GM13976 (cell line): Measurements from ENCODE around the gene TUBA1C.
"Not testable (repeated sequence)": the region's sequence is repeated elsewhere in the genome, so short reads cannot be mapped to it uniquely, and the experiment has no call there.

Source experiments
- DNase-seq: peaks from one replicate; pipeline ENCODE4 v3.0.0; 2012; ENCODE audit warnings: low spot score
- in situ Hi-C: fragments of 300-500 bp; cut with MboI; formaldehyde crosslinking; loops from one replicate; pipeline ENCODE4 v1.12.0; 2022; ENCODE audit warnings: low sequenced_read_pairs, mixed read lengths, inconsistent platforms; ENCODE audit not compliant: unreplicated experiment
- TF ChIP-seq, protein P1 (sequence below): IDR thresholded peaks from 2 replicates; pipeline ENCODE4 v1.5.1; 2012; ENCODE audit warnings: borderline replicate concordance, mild to moderate bottlenecking; ENCODE audit not compliant: insufficient read depth; ENCODE audit errors: extremely low read depth, missing control alignments, control extremely low read depth

TUBA1C gene

DNA sequence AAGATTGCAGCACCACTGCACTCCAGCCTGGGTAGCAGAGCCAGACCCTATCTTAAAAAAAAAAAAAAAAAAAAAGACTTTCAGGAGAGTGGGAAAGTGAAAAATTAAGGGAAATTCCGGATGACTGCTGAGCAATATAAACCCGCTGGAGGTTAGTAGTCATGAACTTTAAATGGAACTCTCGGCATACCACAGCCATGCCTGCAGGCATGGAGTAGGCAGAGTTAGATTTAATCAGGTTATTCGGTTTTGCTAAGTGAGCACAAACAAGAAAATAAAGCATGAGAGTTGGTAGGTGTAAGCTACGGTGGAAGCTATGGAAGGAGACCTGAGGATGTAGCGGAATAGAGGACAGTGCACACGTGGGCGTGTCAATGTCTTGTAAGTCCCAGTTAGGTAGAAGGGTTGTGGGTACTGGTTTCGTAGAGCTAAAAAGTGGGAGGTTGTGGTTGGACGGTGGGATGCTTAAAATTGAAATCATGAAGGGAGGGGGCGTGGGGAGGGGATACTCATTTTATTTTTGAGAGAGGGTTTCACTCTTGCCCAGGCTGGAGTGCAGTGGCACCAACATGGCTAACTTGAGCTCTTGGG, 11.8 kb upstream of the TUBA1C start:
- TF ChIP-seq, protein P1, sequence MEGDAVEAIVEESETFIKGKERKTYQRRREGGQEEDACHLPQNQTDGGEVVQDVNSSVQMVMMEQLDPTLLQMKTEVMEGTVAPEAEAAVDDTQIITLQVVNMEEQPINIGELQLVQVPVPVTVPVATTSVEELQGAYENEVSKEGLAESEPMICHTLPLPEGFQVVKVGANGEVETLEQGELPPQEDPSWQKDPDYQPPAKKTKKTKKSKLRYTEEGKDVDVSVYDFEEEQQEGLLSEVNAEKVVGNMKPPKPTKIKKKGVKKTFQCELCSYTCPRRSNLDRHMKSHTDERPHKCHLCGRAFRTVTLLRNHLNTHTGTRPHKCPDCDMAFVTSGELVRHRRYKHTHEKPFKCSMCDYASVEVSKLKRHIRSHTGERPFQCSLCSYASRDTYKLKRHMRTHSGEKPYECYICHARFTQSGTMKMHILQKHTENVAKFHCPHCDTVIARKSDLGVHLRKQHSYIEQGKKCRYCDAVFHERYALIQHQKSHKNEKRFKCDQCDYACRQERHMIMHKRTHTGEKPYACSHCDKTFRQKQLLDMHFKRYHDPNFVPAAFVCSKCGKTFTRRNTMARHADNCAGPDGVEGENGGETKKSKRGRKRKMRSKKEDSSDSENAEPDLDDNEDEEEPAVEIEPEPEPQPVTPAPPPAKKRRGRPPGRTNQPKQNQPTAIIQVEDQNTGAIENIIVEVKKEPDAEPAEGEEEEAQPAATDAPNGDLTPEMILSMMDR: no peak
- in situ Hi-C loops: no loop called here
- no peak for DNase-seq

- DNase-seq, in situ Hi-C loops: not testable (repeated sequence)
Observed at GRCh38 chr12:49255456-49255855, 9.4 kb upstream of the TUBA1C start.

GRCh38 chr12:49255857-49256637, 8.8 kb upstream of the TUBA1C start:
- in situ Hi-C loops: no loop called here
- no peak for DNase-seq
- TF ChIP-seq, protein P1: no peak

DNA sequence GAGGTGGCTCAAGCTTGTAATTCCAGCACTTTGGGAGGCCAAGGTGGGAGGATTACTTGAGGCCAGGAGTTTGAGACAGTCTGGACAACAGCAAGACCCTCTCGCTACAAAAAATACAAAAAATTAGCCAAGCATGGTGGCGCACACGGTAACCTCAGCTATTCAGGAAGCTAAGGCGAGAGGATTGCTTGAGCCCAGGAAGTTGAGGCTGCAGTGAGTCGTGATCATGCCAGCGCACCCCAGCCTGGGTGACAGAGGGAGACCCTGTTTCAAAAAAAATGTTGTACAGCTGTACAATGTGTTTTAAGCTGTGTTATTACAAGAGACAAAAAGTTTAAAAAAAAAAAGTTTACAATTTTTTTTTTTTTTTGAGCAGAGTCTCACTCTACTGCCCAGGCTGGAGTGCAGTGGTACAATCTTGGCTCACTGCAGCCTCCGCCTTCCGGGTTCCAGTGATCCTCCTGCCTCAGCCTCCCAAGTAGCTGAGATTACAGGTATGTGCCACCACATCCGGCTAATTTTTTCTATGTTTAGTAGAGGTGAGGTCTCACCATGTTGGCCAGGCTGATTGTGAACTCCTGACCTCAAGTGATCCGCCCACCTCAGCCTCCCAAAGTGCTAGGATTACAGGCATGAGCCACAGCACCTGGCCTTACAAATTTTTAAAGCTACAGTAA, 7.2 kb upstream of the TUBA1C start:
- in situ Hi-C loops: not testable (repeated sequence)

DNA sequence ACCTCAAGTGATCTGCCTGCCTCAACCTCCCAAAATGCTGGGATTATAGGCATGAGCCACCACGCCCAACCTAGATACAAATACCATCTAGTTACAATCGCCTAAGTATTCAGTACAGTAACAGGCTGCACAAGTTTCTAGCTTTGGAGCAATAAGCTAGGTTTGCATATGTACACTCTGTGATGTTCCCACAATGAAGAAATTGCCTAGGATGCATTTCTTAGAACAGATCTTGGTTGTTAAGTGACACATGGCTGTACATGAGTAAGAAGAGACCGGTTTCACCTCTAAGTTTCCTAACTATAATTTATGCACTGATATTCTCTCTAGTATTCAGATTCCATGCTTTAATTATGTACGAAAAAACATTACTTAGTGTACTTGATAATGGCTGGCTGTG, 5.4 kb upstream of the TUBA1C start:
- DNase-seq: no peak
- TF ChIP-seq, protein P1: no peak
- in situ Hi-C loops: no loop called here

More for the DNA sequence above, 7.2 kb upstream of the TUBA1C start:
- not testable (repeated sequence) for DNase-seq

DNA sequence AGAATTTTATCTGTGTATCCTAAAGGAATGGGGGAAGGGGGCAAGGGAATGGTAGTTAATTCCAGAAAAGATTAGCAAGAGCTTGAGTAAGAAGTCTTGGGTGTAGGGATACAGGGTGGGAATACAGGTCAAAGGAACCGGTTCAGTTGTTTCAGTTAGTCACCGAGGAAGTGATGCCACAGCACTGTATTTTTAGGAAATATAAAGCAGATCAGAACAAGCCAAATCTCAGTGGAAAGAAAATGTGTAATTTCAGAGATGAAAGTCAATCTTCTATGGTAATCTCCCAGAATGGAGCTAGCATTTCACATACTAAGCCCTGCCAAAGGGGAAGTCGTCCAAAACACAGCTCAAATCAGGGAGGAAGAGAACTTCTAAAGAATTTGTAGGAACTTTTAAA, 4.7 kb upstream of the TUBA1C start:
- in situ Hi-C loops: no loop called here
- TF ChIP-seq, protein P1: no peak
- no peak for DNase-seq

- TF ChIP-seq, protein P1: no peak
- DNase-seq: no peak
- in situ Hi-C loops: no loop called here
Observed at GRCh38 chr12:49260571-49261363, 4.1 kb upstream of the TUBA1C start.
